ENCODE data around the gene GRAP.

GRAP gene

DNA sequence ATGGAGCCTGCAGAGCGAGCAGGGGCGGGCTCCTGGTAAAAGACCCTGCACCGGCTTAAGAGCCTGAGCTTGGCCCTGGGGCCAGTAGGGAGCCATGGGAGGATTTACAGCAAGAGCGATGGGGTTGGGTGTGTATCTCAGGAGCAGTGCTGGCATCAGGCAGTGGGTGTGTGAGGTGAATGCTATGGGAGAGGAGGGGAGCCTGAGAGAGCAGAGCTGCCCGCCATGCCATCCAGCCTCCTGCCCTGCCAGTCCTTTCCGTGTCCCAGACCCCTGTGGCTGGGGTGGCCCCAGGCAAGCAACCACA lies 65.5 kb downstream of the GRAP start:
- DNase-seq = no peak

DNA sequence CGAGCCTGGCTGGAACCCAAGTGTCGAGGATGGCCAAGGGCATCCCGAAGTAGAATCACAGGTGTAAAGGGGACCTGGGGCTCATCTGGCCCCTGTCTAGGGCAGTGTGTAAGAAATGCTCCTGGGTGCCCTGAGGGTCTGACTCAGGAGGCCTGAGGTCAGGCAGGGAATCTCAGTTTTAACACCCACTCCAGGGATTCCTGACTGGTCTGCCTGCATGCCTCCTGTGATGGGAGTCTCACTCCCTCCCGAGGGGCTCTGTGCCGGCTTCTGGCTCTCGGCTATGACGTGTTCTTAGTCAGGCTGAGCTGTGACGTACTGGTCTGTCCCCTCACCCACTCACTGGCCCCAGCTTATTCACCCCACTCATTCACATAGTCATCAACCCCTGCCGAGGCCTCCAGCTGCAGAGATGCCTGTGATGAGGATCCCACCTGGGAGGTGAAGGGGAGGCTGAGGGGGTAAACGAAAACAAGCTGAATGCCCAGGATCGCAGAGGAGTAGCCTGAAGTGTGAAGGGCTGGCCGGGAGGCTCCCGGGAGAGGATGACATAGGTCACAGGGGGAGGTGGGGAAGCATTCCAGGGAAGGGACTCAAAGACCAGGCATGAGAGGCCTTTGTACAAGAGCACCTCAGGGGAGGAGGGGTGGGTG lies 65.9 kb downstream of the GRAP start:
- DNase-seq = no peak

DNA sequence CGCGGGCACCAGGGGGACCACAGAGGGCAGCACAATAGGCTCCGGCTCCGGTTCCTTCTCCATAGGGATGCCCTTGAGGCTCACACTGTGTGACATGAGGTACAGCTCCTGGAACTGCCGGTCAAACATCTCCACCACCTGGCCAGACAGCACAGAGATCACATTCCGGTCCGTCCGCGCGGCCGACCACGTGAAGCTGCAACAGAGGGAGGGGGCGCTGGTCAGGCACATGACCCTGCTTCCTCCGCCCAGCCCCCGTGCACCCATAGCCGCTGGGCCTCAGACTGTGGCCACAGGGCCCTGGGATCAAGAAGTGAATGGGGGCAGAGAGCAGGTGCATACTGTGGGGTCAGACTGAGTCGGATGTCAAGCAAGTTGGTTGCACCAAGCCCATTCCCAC lies 68.1 kb downstream of the GRAP start:
- DNase-seq = no peak

DNA sequence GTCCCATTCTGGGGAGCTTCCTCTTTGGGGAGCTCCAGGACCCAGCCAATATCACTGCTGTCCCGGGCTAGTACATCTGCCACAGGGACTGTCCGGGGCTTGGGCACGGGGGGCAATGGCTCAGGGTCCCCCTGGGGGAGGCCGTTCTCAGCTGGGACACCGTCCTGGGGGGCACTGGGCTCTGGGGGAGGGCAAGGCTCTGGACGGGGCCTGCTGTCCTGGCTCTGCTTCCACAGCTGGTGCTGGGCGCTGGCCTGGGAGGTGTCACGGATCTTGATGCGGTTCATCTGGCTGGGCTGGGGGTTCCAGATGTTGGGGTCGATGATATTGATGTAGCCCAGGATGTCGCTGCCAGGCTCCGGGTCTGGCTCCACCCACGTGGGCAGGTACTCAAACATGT lies 68.7 kb downstream of the GRAP start:
- no peak for DNase-seq

DNA sequence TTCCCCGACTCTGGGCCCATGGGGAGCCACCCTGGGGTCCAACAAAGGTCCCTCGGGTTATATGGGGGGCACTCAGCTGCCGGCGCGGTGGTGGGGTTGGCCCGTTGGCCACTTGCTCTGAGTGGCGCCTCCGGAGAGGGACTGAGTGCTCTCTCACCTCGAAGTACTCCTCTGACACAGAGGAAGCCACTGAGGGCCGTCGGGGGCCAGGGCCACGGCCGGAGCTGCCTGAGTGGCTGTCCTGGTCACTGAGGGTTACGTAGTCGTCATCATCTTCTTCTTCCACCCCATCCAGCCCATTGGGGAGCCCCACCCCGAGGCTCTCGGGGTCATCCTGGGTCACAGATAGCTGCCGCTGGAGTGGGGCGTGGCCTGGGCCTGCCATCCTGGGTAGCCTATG lies 69.1 kb downstream of the GRAP start:
- DNase-seq = no peak

DNA sequence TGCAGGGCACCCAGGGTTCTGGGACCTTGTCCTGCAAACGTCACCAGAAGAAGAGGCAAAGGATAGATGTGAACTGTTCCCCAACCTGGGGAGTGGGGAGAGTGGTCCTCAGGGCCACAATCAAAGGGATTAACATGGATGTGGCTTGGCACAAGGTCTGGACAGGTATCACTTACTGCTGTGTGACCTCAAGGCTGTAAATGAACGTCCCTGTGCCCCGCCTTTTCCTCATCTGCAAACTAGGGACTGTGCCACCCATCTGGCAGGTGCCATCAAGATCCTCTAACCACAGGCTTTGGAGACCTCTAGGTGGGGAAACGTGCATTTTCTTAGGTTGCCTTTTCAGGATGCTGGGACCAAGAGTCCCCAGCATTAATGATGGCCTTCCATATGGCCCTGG lies 69.7 kb downstream of the GRAP start:
- DNase-seq = no peak

DNA sequence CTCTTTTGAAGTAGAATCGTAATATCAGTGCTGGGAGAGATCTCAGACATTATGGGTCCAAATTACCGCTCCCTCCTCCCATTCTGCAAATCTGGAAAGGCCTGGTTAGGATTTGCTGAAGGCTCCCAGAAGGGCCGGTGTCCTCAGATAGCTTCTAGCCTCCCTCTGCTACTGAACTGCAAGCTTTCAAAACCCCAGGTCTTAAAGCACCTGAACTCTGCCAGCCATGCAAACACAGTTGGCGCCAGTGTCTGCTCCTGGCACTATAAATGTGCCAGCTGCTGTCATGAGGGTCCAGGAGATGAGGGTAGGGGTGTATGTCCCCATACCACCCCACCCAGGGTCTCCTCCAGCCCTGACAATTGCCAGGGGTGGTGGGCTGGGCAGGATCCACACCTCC lies 70.6 kb downstream of the GRAP start:
- DNase-seq = no peak

DNA sequence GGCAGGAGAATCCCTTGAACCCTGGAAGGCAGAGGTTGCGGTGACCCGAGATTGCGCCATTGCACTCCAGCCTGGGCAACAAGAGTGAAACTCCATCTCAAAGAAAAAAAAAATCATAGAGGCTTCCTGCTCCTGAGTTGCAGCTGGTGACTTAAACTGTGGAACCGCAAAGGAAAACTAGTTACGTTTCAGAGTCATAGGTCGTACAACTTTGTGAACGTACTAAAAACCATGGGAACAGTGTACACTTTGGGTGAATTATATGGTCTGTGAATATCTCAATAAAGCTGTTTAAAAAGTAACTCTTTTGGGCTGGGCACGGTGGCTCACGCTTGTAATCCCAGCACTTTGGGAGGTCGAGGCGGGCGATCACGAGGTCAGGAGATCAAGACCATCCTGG lies 71.2 kb downstream of the GRAP start:
- DNase-seq = no peak

DNA sequence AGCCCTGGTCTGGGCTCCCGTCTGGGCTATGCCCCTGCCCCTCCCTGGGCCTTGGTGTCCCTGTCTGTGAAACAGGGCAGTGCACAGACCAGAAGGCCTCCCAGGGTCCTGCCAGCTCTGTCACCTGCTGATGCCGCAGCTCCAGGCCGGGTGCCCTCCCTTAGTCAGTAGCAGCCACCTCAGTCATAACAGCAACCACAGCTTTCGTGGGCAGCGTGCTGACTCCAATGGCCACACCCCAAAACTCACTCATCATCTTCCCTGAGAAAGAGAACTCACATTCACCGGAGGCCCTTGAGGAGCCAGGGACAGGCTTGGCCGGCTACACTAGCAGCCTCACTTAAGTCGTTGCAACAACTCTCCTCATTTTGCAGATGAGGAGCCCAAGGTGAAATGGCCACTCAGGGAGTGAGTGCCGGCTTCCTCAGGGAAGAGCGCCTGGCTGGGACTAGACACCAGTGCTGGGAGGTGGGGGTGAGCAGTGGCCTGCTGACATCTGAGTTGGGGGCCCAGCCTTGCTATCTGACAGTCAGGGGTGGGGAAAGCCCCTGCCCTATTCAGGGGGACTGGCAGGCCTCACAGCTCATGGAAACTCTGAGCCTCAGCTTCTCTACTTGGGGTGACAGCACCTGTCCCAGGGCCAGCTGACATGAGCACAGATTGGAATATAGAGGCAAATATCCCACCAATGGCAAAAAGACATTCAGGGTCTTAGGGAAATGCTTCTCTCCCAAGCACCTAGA lies 72.2 kb downstream of the GRAP start:
- DNase-seq = no peak

DNA sequence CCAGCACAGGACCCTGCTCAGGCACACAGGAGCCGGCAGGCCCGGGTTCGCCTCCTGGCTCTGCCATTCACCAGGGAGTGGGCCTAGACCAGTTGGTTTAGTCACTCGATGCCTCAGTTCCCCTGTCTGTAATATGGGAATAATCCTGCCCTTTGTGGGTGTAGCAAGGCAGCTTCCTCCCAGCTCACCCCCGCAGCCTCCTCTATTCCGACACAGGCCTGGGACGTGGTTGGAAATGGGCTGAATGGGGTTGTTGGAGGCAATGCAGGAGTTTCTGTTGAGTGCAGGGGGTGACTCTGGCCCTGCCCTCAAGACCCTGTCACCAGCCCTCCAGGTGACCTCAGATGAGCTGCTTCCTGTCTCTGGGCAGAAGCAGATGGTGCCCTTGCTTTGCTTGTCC lies 75.0 kb downstream of the GRAP start:
- DNase-seq = no peak

Measured in SHP77 treated with DMSO at 0.1 percent for 48 hours (cell line).